GM18505 (cell line): Measurements from ENCODE around the gene HOXB1.

Experiments used
- ATAC-seq: cut with Tn5 transposase; IDR thresholded peaks from one replicate; pipeline ENCODE4 v1.9.1; 2021; ENCODE audit not compliant: unreplicated experiment
- POLR2A ChIP-seq: IDR thresholded peaks from 4 replicates; pipeline ENCODE4 v1.6.1; 2011; ENCODE audit warnings: borderline replicate concordance; ENCODE audit not compliant: insufficient read depth, insufficient read length; ENCODE audit errors: extremely low read depth

The HOXB1 gene

DNA sequence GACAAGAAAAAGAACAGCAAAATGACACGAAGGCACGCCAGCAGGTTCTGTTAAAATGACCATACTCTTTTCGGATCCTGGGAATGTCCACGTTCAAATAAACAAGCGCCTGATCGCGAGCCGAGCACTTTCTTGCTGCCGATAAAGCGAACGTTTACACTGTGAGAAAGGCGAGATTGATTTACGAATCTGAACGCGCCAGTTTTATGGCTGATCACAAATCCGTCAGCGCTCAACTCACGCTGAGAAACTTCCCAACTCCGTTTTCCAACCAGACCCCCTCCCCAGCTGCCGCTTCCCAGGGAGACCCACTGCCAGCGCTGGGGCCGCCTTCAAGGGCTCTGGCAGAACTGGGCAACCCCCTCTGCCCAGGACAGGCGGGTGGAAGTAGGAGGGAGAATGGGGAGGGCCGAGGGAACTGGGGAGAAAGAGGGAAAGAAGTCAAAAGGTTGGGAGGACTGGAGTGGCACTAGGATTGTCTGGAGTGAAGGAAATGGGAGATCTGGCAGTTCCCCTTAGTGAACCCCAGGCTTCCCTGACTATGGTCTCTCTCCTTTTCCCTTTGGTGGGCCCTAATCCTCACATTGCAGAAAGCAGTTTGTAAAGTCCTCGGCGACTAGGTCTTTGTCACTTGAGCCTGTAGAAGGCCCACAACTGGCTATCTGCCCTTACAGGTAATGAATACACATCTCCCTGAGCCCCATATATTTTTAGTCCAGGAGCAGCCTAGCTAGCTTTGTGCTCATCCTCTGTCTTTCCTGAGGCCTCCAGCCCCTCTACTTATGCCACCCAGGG, 40.4 kb upstream of the HOXB1 start:
- ATAC-seq: no peak
- TF ChIP-seq POLR2A: no peak

DNA sequence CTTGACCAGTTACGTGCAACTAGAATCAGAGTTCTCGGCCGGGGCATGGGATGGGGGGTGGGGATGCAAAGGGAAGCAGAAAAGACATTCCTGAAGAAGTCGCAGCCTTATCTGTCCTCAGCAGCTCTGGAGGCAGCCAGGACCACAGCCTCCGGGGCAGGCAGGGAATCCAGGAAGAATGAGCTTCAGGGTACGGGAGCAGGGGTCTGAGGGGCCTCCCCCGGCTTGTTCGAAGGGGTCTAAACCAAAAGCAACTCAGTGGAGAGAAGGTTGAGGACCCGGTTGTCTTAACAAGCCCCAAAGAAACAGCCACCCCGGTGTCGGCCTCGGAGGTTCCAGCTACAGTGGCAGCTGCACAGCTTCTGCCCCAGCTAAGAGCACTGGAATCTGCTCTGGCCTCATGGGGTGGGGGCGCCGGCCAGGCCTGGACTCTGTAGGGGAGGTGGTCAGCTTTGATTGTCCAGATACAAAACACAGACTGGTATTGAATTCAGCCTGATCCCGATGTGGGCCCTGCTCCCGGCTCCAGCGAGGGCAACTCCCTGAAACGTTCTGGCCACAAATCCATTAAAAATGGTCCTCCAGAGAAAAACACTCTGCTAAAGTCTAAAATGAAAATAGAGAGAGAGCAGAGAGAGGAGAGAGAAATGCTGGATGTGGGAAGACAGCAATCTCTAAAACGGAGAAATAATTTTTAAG, 39.7 kb upstream of the HOXB1 start:
- TF ChIP-seq POLR2A: no peak
- ATAC-seq: no peak

DNA sequence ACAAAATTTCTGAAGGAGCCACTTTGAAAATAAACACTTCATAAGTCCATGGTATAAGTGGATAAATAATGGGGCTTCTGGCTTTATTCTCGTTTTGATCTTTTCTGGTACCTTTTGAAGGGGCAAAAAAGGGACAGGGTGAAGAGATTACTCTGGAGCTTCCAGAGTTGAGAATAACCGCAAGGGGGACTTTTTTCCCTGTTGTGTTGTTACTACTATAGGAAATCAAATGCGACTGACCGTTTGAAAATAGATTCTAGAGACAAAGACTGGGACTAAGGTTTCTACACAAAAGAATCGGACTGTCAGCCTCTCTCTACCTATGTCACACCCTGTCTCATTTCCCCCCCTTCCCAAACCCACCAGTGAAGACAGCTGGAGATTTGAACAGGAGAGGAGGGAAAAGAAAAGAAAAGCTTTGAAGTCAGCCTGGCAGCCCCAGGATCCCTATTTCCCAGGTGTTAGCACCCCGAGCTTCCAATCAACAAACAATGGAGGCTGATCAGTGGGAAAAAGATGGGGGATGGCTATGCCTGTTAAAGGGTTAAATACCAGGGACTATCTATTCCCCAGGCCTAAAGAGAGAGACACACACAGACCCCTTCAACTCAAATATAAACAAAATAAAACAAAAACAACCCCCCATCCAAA, 39.0 kb upstream of the HOXB1 start:
- TF ChIP-seq POLR2A: no peak
- no peak for ATAC-seq

DNA sequence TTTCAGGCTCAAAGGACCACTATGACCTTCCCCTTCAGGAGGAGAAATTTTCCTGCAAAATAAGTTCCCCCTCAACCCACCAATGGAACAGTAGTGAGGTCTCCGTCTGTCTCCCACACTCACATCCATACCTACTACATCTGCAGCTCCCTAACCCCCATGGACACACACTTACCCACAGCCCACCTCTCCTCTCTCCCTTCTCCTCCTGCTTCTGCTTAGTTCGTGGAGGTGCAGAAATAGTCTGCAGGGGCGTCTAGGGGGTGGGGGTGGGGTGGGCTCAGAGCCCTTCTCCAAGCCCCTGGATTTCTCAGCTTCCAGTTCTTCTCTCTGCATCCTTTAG, 38.4 kb upstream of the HOXB1 start:
- no peak for TF ChIP-seq POLR2A
- no peak for ATAC-seq

DNA sequence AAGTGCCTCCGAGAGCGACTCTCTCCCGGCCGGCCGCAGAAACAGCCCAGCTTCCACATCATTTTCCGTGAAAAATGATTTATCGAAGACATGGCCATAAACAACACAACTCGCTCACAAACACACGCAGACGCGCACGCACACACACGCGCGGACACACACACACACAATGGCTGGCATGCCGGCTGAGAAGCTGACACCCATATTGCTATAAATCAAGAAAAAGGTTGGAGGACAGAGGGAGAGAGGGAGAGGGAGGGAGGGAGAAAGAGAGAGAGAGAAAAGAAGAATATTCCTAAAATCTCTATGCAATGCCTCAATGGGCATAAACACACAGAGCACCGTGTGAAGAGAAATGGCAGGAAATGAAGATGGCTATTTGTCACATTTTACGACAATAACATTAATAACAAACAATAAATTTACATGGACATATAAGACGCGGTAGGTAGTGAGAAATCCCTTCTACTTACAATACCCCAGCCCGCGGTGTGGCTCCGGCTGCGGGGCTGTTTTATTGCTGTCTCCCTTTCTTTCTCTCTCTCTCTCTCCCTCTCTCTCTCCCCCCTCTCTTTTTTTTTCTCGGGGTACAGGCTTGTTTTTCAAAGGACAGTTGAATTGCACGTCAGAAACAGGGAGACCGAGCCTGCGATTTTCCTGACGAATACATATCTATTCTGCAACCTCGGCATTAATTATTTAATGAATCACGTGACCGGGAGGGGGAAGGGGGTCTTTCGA, 37.9 kb upstream of the HOXB1 start:
- TF ChIP-seq POLR2A: no peak
- ATAC-seq: no peak

DNA sequence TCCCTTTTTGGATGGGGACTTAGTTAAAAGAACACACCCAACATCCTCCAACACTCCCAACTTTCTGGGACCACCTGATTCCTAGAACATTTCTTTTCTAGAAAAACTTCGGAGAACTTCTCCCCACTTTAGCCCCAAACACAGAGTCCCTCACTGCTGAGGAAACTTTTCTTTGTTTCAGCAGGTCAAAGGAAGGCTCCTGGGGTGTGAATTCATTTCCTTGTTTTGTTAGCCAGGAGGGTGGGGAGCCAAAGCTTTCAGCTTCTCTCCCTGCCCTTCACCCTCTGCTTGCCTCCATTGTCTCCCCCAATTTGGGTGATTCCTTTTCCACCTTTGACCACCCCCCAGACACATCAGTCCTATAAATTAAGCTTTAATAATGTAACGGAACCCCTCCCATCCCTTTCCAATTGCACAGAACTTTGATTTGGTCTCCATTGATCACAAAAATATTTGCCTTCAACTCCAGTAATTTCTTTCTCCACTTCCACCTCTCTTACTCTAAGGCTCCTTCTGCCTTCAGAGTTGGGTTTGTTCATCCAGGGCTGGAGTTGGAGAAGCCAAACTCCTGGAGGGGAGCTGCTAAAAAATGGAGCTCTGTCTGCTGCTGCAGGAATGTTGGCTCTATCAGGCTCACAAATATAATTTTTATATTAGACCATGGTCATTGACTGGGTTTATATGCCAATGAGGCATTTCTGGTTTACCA, 37.0 kb upstream of the HOXB1 start:
- no peak for TF ChIP-seq POLR2A
- ATAC-seq: no peak

DNA sequence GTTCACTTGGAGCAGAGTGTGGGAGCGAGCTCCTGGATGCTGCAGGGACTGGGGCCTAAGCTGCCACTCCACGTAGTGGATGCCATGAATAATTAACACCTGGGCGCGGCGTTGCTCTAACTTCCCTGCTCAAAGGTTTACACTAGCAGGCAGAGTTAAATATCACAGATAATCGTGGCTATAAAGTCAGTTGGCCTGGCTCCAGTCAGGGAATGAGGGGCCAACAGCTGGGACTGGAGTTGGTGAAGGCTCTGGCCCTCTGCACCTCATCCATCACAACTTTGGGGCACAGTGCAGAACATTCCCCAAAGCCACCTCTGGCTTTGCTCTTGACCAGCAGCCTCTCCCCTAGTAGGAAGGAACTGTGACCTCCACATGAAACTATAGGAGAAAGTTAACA, 36.4 kb upstream of the HOXB1 start:
- ATAC-seq: no peak
- no peak for TF ChIP-seq POLR2A

DNA sequence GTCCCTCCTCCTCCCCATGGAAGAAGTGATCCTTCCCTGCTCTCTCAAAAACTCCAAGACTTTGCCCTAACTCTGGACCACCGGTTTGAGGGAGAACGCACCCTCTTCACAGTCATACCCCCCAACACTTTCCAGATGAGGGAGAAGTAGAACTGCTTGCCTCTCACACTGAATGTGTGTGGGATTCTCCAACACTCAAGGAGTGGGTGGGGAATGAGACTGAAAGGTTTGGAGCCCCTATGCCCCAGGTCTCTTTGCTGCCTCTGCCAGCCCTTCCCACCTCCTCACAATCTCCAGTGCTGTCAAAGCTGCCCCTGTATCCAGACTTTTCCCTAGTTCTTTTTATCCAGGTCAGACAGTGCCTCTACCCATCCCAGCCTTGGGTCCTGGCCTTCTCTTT, 35.9 kb upstream of the HOXB1 start:
- no peak for ATAC-seq
- TF ChIP-seq POLR2A: no peak

DNA sequence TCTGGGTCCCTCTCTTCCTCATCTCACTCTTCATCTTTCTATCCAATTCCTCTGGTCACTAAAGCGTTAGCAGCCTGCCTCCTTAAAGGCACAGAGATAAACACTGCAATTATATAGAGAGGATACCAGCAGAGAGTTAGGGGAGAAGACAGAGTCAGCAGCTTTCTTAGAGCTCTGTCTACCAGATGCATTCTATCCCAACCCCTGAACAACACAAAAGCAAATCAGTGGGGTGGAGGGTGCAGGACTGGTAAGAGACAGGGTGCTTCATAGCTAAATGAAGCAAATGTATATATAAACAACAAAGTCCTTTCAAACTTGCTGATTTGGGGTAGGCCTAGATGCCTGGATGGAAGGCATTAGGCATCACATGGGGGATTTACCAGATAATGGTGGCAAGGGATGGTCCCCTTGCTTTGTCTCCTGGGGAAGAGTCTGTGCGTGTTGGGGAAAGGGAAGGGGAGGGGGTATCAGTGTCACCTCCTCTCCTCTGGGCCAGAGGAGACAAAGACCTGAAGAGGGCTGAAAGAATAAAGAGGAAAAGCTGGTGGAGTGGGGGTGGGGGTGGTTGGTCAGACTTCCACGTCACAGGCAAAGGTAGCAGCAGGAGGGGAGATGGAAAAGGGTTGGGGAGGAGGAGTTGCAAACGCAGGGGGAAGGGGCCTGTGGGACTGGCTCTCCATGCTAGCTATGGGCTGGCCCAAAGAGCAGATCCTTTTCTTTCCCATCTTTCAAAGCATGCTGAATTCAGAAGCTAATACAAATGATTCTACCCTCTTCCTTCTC, 35.3 kb upstream of the HOXB1 start:
- TF ChIP-seq POLR2A: no peak
- no peak for ATAC-seq

DNA sequence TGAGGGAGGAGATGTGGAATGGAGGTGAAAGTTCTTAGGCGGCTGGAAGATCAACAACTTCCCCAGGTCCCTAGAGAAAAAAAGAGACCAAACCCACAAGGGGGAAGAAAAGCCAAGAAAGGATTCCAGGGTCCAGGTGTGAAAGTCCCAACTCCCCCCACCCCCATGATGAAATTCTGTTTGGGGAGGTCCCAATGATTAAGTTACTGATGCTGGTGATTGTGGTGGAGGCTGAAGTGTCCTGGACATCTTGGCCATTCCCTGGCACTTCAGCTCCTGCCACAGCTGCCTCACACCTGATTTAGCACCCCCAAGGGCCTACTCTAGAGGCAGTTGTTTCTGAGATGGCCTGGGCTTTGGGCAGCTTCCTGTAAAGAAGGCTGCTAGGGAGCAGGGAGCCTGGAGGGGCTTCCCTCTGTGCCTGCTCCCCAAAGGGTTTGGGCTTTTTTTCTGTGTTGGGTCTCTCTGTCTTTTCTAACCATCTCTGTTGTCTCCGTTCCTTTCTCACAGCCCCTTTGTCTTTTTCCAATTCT, 34.3 kb upstream of the HOXB1 start:
- ATAC-seq: no peak
- no peak for TF ChIP-seq POLR2A

DNA sequence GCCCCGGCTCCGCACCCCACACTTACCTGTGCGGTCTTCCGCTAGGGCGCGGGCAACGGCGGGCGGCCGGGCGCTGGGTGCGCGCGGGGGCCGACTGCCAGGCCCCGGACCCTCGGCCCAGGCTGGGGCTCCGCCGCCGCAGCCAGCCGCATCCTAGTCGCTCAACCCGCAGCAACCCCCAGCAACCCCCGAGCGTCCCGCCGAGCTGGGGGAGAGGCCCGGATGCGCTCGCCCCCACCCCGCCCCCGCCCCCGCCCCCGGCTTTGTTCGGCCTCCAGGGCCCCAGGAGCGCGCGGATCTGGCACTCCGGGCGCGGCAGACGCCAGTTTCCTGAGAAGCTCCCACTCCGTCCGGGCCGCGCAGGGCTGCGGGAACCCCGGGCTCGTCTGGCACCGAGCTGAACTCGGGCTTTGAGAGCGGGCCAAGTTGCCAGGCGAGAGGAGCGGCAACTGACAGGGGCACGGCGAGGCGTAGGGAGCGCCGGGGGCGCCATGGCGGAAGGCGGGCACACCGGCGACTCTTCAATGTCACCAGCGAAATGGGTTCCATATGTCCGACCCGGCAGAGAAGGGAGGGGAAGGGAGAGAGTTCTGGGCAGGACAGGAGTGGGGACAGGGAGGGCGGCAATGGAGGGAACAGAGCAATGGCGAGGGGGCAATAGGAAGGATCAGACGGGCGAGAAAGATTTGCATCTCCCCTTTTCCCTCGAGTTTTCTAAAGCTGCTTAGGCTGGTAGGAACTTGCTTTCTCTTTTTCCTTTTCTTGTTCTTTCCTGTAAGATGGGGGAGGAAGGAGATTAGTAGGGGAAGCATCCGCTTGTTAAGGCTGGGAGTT, 33.6 kb upstream of the HOXB1 start:
- no peak for ATAC-seq
- no peak for TF ChIP-seq POLR2A
